HepG2 (cell line): ENCODE results near the gene DDAH1. TPM values are rescaled to one million over a fixed set of nuclear protein-coding genes. Genes with fewer than 3 reads are reported as not detected.

Source experiments
- FOXA1 ChIP-seq, 2 experiments: fragments of 450-650 bp in 1 of 2; sonication (generic) in 1 of 2; formaldehyde crosslinking in 1 of 2; IDR thresholded peaks; 2 replicates each; pipeline versions ENCODE4 v1.4.0 to v1.6.1; 2016 to 2020; ENCODE audit warnings: missing genetic modification reagents in 1 of 2
- FOXK1 ChIP-seq: sonication (generic); formaldehyde crosslinking; IDR thresholded peaks from 2 replicates; pipeline ENCODE4 v1.4.0; 2020; ENCODE audit warnings: low read depth, missing genetic modification reagents, borderline replicate concordance
- GZF1 ChIP-seq: sonication (generic); formaldehyde crosslinking; IDR thresholded peaks from 2 replicates; pipeline ENCODE4 v1.5.1; 2020; ENCODE audit warnings: mild to moderate bottlenecking, missing genetic modification reagents
- HNRNPL ChIP-seq: fragments of 200-400 bp; formaldehyde crosslinking; IDR thresholded peaks from 2 replicates; pipeline ENCODE4 v1.6.1; 2017; ENCODE audit warnings: mild to moderate bottlenecking, low read depth, low read length
- IRX3 ChIP-seq: sonication (generic); formaldehyde crosslinking; IDR thresholded peaks from 2 replicates; pipeline ENCODE4 v1.8.1; 2023; ENCODE audit warnings: mild to moderate bottlenecking, low read depth, missing genetic modification reagents, borderline replicate concordance
- ISL2 ChIP-seq: sonication (generic); formaldehyde crosslinking; IDR thresholded peaks from 2 replicates; pipeline ENCODE4 v1.5.0; 2020; ENCODE audit warnings: missing genetic modification reagents
- JUNB ChIP-seq: sonication (generic); formaldehyde crosslinking; IDR thresholded peaks from 2 replicates; pipeline ENCODE4 v1.8.0; 2022; ENCODE audit warnings: missing genetic modification reagents, mild to moderate bottlenecking, borderline replicate concordance
- MBD4 ChIP-seq: IDR thresholded peaks from 2 replicates; pipeline ENCODE4 v1.6.1; 2012; ENCODE audit warnings: low read length, inconsistent platforms, borderline replicate concordance
- RXRB ChIP-seq: IDR thresholded peaks from 2 replicates; pipeline ENCODE4 v1.6.1; 2016; ENCODE audit warnings: borderline replicate concordance, missing genetic modification reagents, missing compliant biosample characterization
- TEAD2 ChIP-seq: sonication (generic); formaldehyde crosslinking; IDR thresholded peaks from 2 replicates; pipeline ENCODE4 v1.9.0; 2021; ENCODE audit warnings: missing genetic modification reagents
- U2AF2 ChIP-seq: fragments of 200-400 bp; formaldehyde crosslinking; IDR thresholded peaks from 2 replicates; pipeline ENCODE4 v1.6.1; 2017; ENCODE audit warnings: low read depth, mild to moderate bottlenecking, low read length
- ZNF264 ChIP-seq: sonication (generic); formaldehyde crosslinking; IDR thresholded peaks from 2 replicates; pipeline ENCODE4 v1.4.0; 2020; ENCODE audit warnings: missing genetic modification reagents
- ZNF431 ChIP-seq: sonication (generic); formaldehyde crosslinking; IDR thresholded peaks from 2 replicates; pipeline ENCODE4 v1.9.0; 2022; ENCODE audit warnings: missing genetic modification reagents, low read depth, mild to moderate bottlenecking, borderline replicate concordance
- ZNF761 ChIP-seq: sonication (generic); formaldehyde crosslinking; conservative IDR thresholded peaks from 2 replicates; pipeline ENCODE4 v1.4.0; 2020; ENCODE audit warnings: mild to moderate bottlenecking, missing genetic modification reagents
- ZNF883 ChIP-seq: sonication (generic); formaldehyde crosslinking; IDR thresholded peaks from 2 replicates; pipeline ENCODE4 v1.5.1; 2020; ENCODE audit warnings: mild to moderate bottlenecking, missing genetic modification reagents; ENCODE audit errors: not compliant biosample characterization
- polyA plus RNA-seq, 8 experiments: library from polyadenylated mRNA; depleted of rRNA in 3 of 8; stranded (reverse) in 7 of 8; unstranded in 1 of 8; fragments of >200 nt; fragmentation: Illumina TruSeq in 4 of 8; extraction: Trizol in 4 of 8; gene quantifications; 2 replicates each; pipeline versions ENCODE4 v1.2.1 to v1.2.3, GENCODE V29; 2011 to 2016; ENCODE audit warnings: low read depth in 4 of 8, missing spikeins in 1 of 8, mixed read lengths in 1 of 8; ENCODE audit not compliant: insufficient read depth in 1 of 8
- total RNA-seq, 5 experiments: library from RNA; depleted of rRNA; stranded (reverse); fragments of >200 nt; fragmentation: Illumina TruSeq; extraction: Trizol; gene quantifications; 2 replicates each; pipeline ENCODE4 v1.2.3, GENCODE V29; 2016; ENCODE audit warnings: low read depth in 1 of 5
- TF ChIP-seq, protein P1 (sequence below): sonication (generic); formaldehyde crosslinking; IDR thresholded peaks from 2 replicates; pipeline ENCODE4 v1.5.1; 2020; ENCODE audit warnings: mild to moderate bottlenecking, missing genetic modification reagents, moderate library complexity
- TF ChIP-seq, protein P2 (sequence below): sonication (generic); formaldehyde crosslinking; IDR thresholded peaks from 2 replicates; pipeline ENCODE4 v1.4.0; 2020; ENCODE audit warnings: mild to moderate bottlenecking, missing genetic modification reagents
- TF ChIP-seq, protein P3 (sequence below): sonication (generic); formaldehyde crosslinking; IDR thresholded peaks from 2 replicates; pipeline ENCODE4 v1.5.0; 2020; ENCODE audit warnings: missing genetic modification reagents
- TF ChIP-seq, protein P4 (sequence below): sonication (generic); formaldehyde crosslinking; IDR thresholded peaks from 2 replicates; pipeline ENCODE4 v1.4.0; 2020; ENCODE audit warnings: missing genetic modification reagents
- TF ChIP-seq, protein P5 (sequence below): fragments of 450-650 bp; IDR thresholded peaks from 2 replicates; pipeline ENCODE4 v1.6.1; 2016

The DDAH1 gene
- total and polyA plus RNA-seq, 2 of the 13 experiments (the other 11 are each of a cell fraction or from before 2014, with no cell fraction given): 39.7 to 64.4 TPM

DNA sequence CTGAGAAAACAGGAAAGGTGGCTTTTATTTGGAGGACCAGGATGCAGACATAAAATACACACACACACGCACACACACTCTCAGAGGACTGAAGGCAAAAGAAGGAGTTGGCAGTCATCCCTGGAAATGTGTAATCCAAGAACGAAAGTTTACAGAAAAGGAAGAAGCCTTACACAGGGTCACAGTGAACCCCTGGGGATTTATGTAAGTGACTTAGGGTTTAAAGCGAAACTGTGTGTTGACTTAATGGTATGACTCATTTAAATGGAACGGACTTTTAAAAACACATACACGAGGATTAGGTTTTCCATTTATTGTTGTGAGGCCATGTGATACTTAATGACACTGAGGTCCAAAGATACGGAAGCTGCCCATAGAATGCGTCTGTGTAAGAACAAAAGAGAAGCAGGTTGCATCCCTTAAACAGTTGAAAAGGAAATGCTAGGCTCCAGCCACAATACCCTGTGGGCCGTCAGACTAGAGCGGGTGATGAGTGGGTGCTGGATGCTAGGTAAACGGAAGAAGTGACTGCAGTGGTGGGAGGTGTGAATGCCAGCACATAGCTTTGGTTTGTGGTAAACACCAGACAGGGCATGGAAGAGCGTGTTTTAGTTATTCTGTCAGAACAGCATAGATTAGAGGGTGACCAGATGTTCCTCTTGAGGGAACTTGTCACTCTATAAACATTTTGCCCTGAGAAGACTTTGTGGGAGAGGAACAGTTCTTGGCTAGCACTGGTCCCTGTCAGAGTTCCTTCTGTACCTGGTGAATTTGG, 166.9 kb downstream of the DDAH1 start (continued):
- TF ChIP-seq, protein P1, sequence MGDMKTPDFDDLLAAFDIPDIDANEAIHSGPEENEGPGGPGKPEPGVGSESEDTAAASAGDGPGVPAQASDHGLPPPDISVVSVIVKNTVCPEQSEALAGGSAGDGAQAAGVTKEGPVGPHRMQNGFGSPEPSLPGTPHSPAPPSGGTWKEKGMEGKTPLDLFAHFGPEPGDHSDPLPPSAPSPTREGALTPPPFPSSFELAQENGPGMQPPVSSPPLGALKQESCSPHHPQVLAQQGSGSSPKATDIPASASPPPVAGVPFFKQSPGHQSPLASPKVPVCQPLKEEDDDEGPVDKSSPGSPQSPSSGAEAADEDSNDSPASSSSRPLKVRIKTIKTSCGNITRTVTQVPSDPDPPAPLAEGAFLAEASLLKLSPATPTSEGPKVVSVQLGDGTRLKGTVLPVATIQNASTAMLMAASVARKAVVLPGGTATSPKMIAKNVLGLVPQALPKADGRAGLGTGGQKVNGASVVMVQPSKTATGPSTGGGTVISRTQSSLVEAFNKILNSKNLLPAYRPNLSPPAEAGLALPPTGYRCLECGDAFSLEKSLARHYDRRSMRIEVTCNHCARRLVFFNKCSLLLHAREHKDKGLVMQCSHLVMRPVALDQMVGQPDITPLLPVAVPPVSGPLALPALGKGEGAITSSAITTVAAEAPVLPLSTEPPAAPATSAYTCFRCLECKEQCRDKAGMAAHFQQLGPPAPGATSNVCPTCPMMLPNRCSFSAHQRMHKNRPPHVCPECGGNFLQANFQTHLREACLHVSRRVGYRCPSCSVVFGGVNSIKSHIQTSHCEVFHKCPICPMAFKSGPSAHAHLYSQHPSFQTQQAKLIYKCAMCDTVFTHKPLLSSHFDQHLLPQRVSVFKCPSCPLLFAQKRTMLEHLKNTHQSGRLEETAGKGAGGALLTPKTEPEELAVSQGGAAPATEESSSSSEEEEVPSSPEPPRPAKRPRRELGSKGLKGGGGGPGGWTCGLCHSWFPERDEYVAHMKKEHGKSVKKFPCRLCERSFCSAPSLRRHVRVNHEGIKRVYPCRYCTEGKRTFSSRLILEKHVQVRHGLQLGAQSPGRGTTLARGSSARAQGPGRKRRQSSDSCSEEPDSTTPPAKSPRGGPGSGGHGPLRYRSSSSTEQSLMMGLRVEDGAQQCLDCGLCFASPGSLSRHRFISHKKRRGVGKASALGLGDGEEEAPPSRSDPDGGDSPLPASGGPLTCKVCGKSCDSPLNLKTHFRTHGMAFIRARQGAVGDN (CRISPR knock-in tag): no peak
- no peak for TF ChIP-seq HNRNPL
- TF ChIP-seq RXRB (CRISPR knock-in tag): peak; percentile 68
- TF ChIP-seq, protein P2, sequence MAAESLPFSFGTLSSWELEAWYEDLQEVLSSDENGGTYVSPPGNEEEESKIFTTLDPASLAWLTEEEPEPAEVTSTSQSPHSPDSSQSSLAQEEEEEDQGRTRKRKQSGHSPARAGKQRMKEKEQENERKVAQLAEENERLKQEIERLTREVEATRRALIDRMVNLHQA: no peak
- TF ChIP-seq FOXA1 (IDR thresholded peaks at IDR 0.05): 0 out of 2 replicates have a peak, but pooled peaks have one; percentile 53
- TF ChIP-seq FOXA1 (CRISPR knock-in tag; IDR thresholded peaks at IDR 0.05): no peak
- no peak for TF ChIP-seq TEAD2 (CRISPR knock-in tag)
- no peak for TF ChIP-seq ISL2 (CRISPR knock-in tag)
- TF ChIP-seq, protein P3, sequence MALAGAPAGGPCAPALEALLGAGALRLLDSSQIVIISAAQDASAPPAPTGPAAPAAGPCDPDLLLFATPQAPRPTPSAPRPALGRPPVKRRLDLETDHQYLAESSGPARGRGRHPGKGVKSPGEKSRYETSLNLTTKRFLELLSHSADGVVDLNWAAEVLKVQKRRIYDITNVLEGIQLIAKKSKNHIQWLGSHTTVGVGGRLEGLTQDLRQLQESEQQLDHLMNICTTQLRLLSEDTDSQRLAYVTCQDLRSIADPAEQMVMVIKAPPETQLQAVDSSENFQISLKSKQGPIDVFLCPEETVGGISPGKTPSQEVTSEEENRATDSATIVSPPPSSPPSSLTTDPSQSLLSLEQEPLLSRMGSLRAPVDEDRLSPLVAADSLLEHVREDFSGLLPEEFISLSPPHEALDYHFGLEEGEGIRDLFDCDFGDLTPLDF (CRISPR knock-in tag): no peak
- no peak for TF ChIP-seq ZNF264 (CRISPR knock-in tag)
- no peak for TF ChIP-seq MBD4
- no peak for TF ChIP-seq ZNF761 (CRISPR knock-in tag)
- no peak for TF ChIP-seq GZF1
- no peak for TF ChIP-seq ZNF431
- TF ChIP-seq, protein P4, sequence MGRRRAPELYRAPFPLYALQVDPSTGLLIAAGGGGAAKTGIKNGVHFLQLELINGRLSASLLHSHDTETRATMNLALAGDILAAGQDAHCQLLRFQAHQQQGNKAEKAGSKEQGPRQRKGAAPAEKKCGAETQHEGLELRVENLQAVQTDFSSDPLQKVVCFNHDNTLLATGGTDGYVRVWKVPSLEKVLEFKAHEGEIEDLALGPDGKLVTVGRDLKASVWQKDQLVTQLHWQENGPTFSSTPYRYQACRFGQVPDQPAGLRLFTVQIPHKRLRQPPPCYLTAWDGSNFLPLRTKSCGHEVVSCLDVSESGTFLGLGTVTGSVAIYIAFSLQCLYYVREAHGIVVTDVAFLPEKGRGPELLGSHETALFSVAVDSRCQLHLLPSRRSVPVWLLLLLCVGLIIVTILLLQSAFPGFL (CRISPR knock-in tag): no peak
- no peak for TF ChIP-seq ZNF883
- TF ChIP-seq IRX3 (CRISPR knock-in tag): no peak
- no peak for TF ChIP-seq U2AF2
- peak; percentile 50; the same call in 1 of the 2 replicates for TF ChIP-seq JUNB (CRISPR knock-in tag)
- TF ChIP-seq FOXK1 (CRISPR knock-in tag): no peak
- TF ChIP-seq, protein P5, sequence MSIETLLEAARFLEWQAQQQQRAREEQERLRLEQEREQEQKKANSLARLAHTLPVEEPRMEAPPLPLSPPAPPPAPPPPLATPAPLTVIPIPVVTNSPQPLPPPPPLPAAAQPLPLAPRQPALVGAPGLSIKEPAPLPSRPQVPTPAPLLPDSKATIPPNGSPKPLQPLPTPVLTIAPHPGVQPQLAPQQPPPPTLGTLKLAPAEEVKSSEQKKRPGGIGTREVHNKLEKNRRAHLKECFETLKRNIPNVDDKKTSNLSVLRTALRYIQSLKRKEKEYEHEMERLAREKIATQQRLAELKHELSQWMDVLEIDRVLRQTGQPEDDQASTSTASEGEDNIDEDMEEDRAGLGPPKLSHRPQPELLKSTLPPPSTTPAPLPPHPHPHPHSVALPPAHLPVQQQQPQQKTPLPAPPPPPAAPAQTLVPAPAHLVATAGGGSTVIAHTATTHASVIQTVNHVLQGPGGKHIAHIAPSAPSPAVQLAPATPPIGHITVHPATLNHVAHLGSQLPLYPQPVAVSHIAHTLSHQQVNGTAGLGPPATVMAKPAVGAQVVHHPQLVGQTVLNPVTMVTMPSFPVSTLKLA: peak; percentile 45; the same call in 1 of the 2 replicates
